Stimulated activated CD4-positive, alpha-beta T cell treated with anti-CD3 and anti-CD28 coated beads, TNF-alpha, amount 100 ng/mL, for 24 hours (primary cell): ENCODE results near the gene FAM43A.
A peak's percentile ranks its signal among the peaks of the same experiment; 100 is the strongest.

ENCODE experiments used
- DNase-seq, 3 experiments: peaks; one replicate each; pipeline ENCODE4 v3.0.0-alpha.2; 2020; ENCODE audit warnings: low read depth in 3 of 3

Gene FAM43A

GRCh38 chr3:194675680-194676079, 10.0 kb upstream of the FAM43A start:
- DNase-seq, result no peak

GRCh38 chr3:194676471-194676870, 9.2 kb upstream of the FAM43A start:
- DNase-seq, result no peak

GRCh38 chr3:194680888-194681615, 4.6 kb upstream of the FAM43A start:
- no peak for DNase-seq

- no peak for DNase-seq
Measured at GRCh38 chr3:194682189-194682693, 3.4 kb upstream of the FAM43A start.

- peak in 2 of 3 experiments; percentile 53 to 64 for DNase-seq
Measured at GRCh38 chr3:194682694-194683310, 2.9 kb upstream of the FAM43A start.

- DNase-seq, result no peak
Measured at GRCh38 chr3:194683380-194683779, 2.3 kb upstream of the FAM43A start.

GRCh38 chr3:194685065-194685717, 492 bp upstream of the FAM43A start:
- DNase-seq, result peak in 1 of 3 experiments; percentile 46

GRCh38 chr3:194686414-194686815, 732 bp downstream of the FAM43A start:
- DNase-seq, result no peak

GRCh38 chr3:194686816-194687637, 1.3 kb downstream of the FAM43A start:
- DNase-seq, result peak in 1 of 3 experiments; percentile 25

- peak; percentile 47 to 83 (median 68) for DNase-seq
Measured at GRCh38 chr3:194687638-194688199, 2.0 kb downstream of the FAM43A start.

- DNase-seq, result peak in 1 of 3 experiments; percentile 11
Measured at GRCh38 chr3:194688200-194688740, 2.6 kb downstream of the FAM43A start.

- no peak for DNase-seq
Measured at GRCh38 chr3:194688946-194689345, 3.3 kb downstream of the FAM43A start.

- DNase-seq, result no peak
Measured at GRCh38 chr3:194689493-194689944, 3.8 kb downstream of the FAM43A start.

GRCh38 chr3:194690501-194691372, 5.1 kb downstream of the FAM43A start:
- DNase-seq, result no peak

GRCh38 chr3:194691481-194692283, 6.0 kb downstream of the FAM43A start:
- no peak for DNase-seq

- DNase-seq, result no peak
Measured at GRCh38 chr3:194696702-194697101, 11.0 kb downstream of the FAM43A start.

- DNase-seq, result no peak
Measured at GRCh38 chr3:194702545-194702944, 16.9 kb downstream of the FAM43A start.

- no peak for DNase-seq
Measured at GRCh38 chr3:194705227-194705626, 19.5 kb downstream of the FAM43A start.

GRCh38 chr3:194705761-194706160, 20.1 kb downstream of the FAM43A start:
- no peak for DNase-seq
